Activated CD4-positive, alpha-beta T cell treated with anti-CD3 and anti-CD28 coated beads, Interleukin-2, amount 10 ng/mL, durations not matched to agents 7 days and 5 days (primary cell): ENCODE measurements around the gene CELSR3. TPM values are rescaled to one million over a fixed set of nuclear protein-coding genes. Genes with fewer than 3 reads are reported as not detected.

Experiments used
- CTCF ChIA-PET: fragments of 350-600 bp; sonication (Branson Sonifier 250); formaldehyde crosslinking; loops from one replicate; lab custom pipeline; 2021; ENCODE audit warnings: antibody characterized with exemption; lab: Charles Lee
- POLR2A ChIA-PET: fragments of 350-600 bp; sonication (Branson Sonifier 250); formaldehyde crosslinking; loops from one replicate; lab custom pipeline; 2021; ENCODE audit warnings: antibody characterized with exemption; lab: Charles Lee
- DNase-seq: peaks from one replicate; pipeline ENCODE4 v3.0.0-alpha.2; 2020
- H3K27ac Mint-ChIP-seq: one replicate; pipeline ENCODE4 v1.8.0; 2021; ENCODE audit warnings: mild to moderate bottlenecking, moderate library complexity, mixed read lengths
- H3K27me3 Mint-ChIP-seq: one replicate; pipeline ENCODE4 v1.8.0; 2021; ENCODE audit warnings: mixed read lengths
- H3K36me3 Mint-ChIP-seq: one replicate; pipeline ENCODE4 v1.8.0; 2021; ENCODE audit warnings: low read depth, mixed read lengths
- H3K4me1 Mint-ChIP-seq: one replicate; pipeline ENCODE4 v1.8.0; 2021; ENCODE audit warnings: mixed read lengths
- H3K4me3 Mint-ChIP-seq: one replicate; pipeline ENCODE4 v1.8.0; 2021; ENCODE audit warnings: mild to moderate bottlenecking, moderate library complexity, mixed read lengths
- H3K9me3 Mint-ChIP-seq: one replicate; pipeline ENCODE4 v1.8.0; 2021; ENCODE audit warnings: mixed read lengths
- total RNA-seq, 2 experiments: library from RNA; stranded (reverse); gene quantifications; one replicate each; pipeline ENCODE4 v1.2.3, GENCODE V29; 2021

The CELSR3 gene
- total RNA-seq, 2 experiments from 2014 or later, result 7.9 to 8.6 TPM

DNA sequence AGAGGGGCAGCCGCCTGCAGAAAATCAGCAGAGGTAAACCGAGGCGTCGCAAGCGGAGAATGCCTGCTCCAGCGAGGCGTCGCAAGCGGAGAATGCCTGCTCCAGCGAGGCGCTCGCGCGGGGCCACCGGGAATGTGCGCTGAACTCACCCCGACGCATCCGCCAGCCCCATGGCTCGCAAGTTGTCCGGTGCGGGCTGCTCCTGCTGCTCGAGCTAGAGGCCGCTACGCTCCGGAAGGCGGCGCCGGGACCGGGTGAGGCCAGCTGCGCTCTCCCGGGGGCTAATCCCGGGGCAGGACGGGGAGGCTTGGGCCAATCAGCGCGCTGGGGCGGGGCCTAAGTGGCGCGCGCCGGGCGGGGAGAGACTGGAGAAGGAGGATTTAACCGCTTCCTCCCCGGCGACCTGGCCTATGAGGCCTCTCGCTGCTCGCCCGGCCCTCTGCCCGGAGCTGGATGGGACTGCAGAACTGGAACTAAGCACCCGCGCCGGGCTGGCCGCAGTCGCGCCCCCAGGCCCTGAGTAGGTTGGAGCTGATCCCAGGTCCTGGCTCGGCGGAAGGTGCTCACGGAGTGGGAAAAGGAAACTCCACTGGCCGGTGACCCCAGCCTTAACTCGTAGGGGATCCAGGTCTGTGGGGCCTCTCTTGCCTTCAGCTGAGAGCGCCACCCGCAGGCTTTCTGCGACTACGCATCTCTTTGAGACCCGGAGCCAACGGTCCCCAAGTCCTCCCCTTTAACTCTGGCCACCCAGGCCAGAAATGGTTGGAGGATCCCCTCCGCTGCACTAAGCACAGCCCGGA is 27.3 kb downstream of the CELSR3 start, which contains the start of gene SLC26A6:
Gene SLC26A6, minus strand, starts transcription at position 240 of the 800 bp plus-strand sequence. Its CDS starts 68 bp downstream, at position 172.
- peak; percentile 96 for DNase-seq
- ChIA-PET CTCF (interaction anchor here (0.5 to 5.2 kb wide), 29 partner anchors 11 to 643 kb away, joined by 3 to 40 read pairs (median 4); partner anchors contain the start of genes CAMP, CELSR3, IP6K2 and NCKIPSD), POLR2A (interaction anchor here (0.6 to 1.0 kb wide), 2 partner anchors 162 to 1938 kb away, joined by 4 to 6 read pairs; no protein-coding TSS in a partner anchor)
- no peaks in the 10 kb centered on the region for H3K9me3 Mint-ChIP-seq
- H3K4me3 Mint-ChIP-seq, result peak within 1 kb of the TSS; percentile 88
- H3K4me1 Mint-ChIP-seq, result peaks cover 20% of the 10 kb centered on the region
- no peaks in the 10 kb centered on the region for H3K27me3 Mint-ChIP-seq
- peak within 1 kb of the TSS; percentile 90 for H3K27ac Mint-ChIP-seq
- peaks cover 2% of the 10 kb centered on the region for H3K36me3 Mint-ChIP-seq

DNA sequence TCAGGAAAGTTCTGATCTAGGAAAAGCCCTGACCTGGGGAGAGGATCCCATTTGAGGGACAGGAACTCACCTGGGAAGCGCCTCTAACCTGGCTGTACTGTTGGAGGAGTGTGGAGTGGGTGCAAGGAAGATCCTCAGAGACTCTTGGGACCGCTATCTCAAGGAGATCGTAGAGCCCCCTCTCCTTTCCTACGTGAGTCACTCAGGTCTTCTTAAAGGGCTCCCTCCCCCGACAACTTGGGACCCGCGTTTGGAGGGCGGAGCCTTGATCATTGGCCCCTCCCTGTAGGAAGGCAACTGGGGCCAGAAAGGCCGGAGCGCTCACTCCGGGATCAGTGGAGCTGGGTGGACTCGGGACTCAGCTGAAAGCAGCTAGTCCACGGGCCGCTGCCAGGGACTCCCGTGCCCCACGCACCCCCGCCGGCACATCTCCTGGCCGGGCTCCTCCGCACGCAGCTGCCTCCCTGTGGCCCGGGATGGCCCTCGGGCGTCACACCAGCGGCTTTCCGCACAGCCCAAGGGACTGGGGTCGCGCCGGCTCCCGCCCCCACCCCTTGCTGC is 27.9 kb downstream of the CELSR3 start:
- peaks cover 20% of the 10 kb centered on the region for H3K4me1 Mint-ChIP-seq
- ChIA-PET POLR2A (interaction anchor here (0.6 kb wide), 1 partner anchor 1938 kb away, joined by 4 read pairs; no protein-coding TSS in a partner anchor), CTCF (interaction anchor here (0.5 to 5.2 kb wide), 27 partner anchors 10 to 644 kb away, joined by 3 to 40 read pairs (median 5); partner anchors contain the start of genes CELSR3, IP6K2, NCKIPSD and NDUFAF3)
- peaks cover 2% of the 10 kb centered on the region for H3K36me3 Mint-ChIP-seq
- H3K27me3 Mint-ChIP-seq, result no peaks in the 10 kb centered on the region
- H3K27ac Mint-ChIP-seq, result no peak overlapping the region
- peak; percentile 51 for DNase-seq
- H3K4me3 Mint-ChIP-seq, result peak overlapping the region; percentile 88
- no peaks in the 10 kb centered on the region for H3K9me3 Mint-ChIP-seq

DNA sequence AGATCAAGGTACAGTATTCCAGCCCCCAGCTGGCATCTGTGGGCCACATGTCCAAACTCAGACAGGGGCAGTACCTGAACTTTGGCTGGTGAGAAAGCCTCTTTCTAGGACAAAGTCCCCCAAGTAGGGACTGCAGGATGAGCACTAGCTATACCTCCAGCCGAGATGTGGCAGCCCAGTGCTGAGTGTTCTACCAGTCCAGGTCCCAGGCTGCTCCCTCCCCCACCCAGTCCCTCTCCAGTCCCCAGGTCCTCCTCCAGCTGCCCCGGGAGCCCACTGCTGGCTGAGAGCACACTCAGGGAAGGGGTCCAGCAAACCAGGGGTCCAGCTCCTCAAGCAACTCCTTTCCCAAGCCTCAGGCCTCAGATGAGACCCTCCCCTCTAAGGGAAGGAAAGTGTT is 28.9 kb downstream of the CELSR3 start:
- DNase-seq, result no peak
- no peaks in the 10 kb centered on the region for H3K27me3 Mint-ChIP-seq
- peaks cover 2% of the 10 kb centered on the region for H3K36me3 Mint-ChIP-seq
- POLR2A ChIA-PET, result no interaction called here
- CTCF ChIA-PET, result interaction anchor here (1.0 to 5.2 kb wide), 9 partner anchors 10 to 354 kb away, joined by 3 to 40 read pairs (median 6); partner anchors contain the start of genes CELSR3, IP6K2, PFKFB4 and TMEM89
- no peaks in the 10 kb centered on the region for H3K9me3 Mint-ChIP-seq
- H3K4me3 Mint-ChIP-seq, result peak overlapping the region; percentile 88
- peaks cover 20% of the 10 kb centered on the region for H3K4me1 Mint-ChIP-seq
- H3K27ac Mint-ChIP-seq, result no peak overlapping the region

DNA sequence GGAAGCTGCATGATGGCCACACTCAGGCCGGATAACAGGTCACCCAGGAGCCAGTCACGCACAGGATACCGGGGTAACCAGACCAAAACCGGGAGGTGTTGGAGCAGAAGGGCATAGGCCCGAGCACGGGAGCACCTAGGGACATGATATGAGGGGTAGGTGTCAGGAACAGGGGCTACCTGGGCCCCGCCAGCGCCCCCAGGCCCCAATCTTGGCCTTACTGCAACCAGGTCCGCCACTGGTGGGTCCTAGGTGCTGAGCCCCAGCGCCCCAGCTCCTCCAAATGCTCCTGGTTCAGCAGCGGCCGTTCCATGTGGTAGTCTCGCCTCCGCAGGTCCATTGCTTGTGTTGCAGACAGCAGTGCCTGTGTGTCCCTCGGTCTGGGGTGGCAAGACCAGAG is 29.4 kb downstream of the CELSR3 start:
- Mint-ChIP-seq H3K27me3 (no peaks in the 10 kb centered on the region), H3K4me3 (peak overlapping the region; percentile 88), H3K36me3 (peaks cover 2% of the 10 kb centered on the region), H3K27ac (no peak overlapping the region), H3K4me1 (peaks cover 20% of the 10 kb centered on the region), H3K9me3 (no peaks in the 10 kb centered on the region)
- ChIA-PET POLR2A (no interaction called here), CTCF (interaction anchor here (0.6 to 5.2 kb wide), 8 partner anchors 9 to 309 kb away, joined by 3 to 40 read pairs (median 5); partner anchors contain the start of genes PFKFB4, TMEM89 and UQCRC1)
- DNase-seq, result no peak

DNA sequence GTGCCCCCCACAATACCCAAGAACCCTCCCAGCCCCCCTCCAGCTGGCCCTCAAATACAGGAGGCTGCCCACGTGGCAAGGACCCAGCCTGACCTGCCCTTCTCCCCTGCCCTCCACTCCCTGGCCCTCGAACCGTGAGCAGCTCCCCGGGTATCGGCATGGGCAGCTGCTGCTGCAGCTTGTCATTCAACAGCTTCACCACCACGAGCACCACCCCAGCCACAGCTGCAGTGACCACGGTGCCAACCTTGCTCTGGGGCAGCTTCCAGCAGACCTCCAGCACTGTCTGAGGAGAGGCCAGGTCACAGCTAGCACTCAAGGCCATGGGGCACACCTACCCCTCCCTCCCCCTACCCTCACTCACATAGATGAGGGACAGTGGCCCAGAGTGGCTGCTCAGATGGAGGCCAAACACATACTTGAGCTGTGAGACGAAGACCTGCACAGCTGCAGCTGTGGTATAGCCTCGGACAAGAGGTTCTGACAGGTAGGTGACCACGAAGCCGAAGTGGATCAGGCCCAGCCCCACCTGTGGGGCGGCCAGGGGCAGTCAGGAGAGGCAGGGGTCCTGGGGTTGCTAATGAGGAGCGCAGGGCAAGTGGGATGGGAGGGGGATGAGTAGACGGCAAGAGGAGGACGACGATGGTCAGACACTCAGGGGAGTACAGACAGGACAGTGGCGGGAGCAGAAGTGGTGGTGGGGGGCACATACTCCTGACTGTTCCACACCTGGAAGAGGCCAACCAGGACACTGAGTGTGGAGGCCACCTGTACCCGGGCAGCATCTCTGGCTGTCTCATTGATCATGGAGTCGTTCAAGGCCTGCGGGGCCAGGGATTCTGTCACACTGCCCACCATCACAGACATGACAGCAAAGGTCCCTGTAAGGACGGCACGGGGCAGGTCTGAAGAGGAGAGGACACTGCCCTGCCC is 30.9 kb downstream of the CELSR3 start:
- Mint-ChIP-seq H3K27ac (no peak overlapping the region), H3K4me1 (peaks cover 17% of the 10 kb centered on the region), H3K4me3 (no peak overlapping the region)

DNA sequence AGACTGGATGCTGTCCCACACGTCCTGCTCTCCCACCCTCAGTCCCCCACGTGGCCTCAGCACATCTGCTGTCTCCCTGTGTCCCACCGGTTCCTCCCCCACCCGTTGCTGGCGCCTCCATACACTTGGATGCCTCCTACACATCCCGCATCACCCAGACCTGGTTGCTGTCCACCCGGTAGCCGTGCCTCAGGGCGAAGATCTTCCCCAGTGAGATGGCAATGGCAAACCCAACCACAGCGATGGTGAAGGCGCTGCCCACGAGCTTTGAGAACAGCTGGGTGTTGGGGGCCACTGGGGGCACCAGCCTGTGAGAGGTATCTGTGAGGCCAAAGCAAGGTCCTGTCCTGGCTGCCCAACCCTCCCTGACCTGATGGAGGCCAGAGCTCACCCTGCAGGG is 31.9 kb downstream of the CELSR3 start:
- H3K9me3 Mint-ChIP-seq, result no peaks in the 10 kb centered on the region
- H3K27ac Mint-ChIP-seq, result no peak overlapping the region
- H3K4me3 Mint-ChIP-seq, result no peak overlapping the region
- ChIA-PET POLR2A (no interaction called here), CTCF (interaction anchor here (1.4 kb wide), 1 partner anchor 19 kb away, joined by 3 read pairs; no protein-coding TSS in a partner anchor)
- no peaks in the 10 kb centered on the region for H3K27me3 Mint-ChIP-seq
- DNase-seq, result no peak
- H3K4me1 Mint-ChIP-seq, result peaks cover 12% of the 10 kb centered on the region
- H3K36me3 Mint-ChIP-seq, result peaks cover 15% of the 10 kb centered on the region

More for the DNA sequence above, 30.9 kb downstream of the CELSR3 start:
- Mint-ChIP-seq H3K27me3 (no peaks in the 10 kb centered on the region), H3K9me3 (no peaks in the 10 kb centered on the region), H3K36me3 (peaks cover 8% of the 10 kb centered on the region)
- DNase-seq, result no peak
- ChIA-PET POLR2A (no interaction called here), CTCF (interaction anchor here (1.4 to 4.2 kb wide), 2 partner anchors 18 to 74 kb away, joined by 3 to 26 read pairs; partner anchors contain the start of gene PFKFB4)

DNA sequence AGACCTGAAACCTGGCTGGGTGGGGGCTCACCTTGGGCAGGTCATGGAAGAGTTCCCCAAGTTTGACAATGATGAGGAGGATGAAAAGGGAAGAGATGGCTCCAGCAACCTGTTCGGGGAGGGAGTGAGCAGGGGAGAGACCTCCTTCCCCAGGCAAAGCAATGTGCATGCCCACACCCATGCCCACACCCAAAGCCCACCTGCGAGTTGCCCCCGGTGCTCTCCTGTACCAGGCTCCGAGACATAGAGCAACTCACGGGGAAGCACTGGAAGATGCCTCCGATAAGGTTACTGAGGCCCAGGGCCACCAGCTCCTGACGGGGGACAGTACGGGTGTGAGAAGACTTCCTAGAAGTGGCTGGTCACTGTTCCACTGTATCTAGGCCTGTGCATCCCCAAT is 32.3 kb downstream of the CELSR3 start:
- peaks cover 9% of the 10 kb centered on the region for H3K4me1 Mint-ChIP-seq
- H3K36me3 Mint-ChIP-seq, result peaks cover 15% of the 10 kb centered on the region
- H3K9me3 Mint-ChIP-seq, result no peaks in the 10 kb centered on the region
- H3K27ac Mint-ChIP-seq, result peak overlapping the region; percentile 52
- H3K4me3 Mint-ChIP-seq, result no peak overlapping the region
- CTCF ChIA-PET, result interaction anchor here (0.6 kb wide), 1 partner anchor 1411 kb away, joined by 4 read pairs; no protein-coding TSS in a partner anchor
- POLR2A ChIA-PET, result no interaction called here
- H3K27me3 Mint-ChIP-seq, result no peaks in the 10 kb centered on the region
- no peak for DNase-seq

DNA sequence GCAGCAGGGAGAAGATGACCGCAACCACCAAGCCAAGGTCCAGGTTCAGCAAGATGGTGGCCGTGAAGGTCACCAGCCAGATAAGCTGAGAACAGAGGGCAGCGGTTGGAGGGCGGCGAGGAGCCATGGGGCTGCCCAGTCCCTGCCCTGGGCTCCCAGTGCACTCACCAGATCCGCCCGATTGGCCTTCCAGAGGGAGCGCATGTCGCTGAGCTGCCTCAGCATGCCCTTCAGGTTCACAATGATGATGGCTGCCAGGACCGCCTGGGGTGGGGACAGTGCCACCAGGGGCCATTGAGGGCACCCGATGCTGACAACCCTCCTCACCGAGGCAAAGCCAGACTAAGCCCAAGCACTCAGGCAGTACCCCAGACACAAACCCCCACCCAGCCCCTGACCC is 32.8 kb downstream of the CELSR3 start:
- no peak for DNase-seq
- POLR2A ChIA-PET, result no interaction called here
- H3K9me3 Mint-ChIP-seq, result no peaks in the 10 kb centered on the region
- H3K27me3 Mint-ChIP-seq, result no peaks in the 10 kb centered on the region
- no peak overlapping the region for H3K27ac Mint-ChIP-seq
- peaks cover 15% of the 10 kb centered on the region for H3K36me3 Mint-ChIP-seq
- peaks cover 13% of the 10 kb centered on the region for H3K4me1 Mint-ChIP-seq
- CTCF ChIA-PET, result interaction anchor here (0.6 kb wide), 1 partner anchor 1411 kb away, joined by 4 read pairs; no protein-coding TSS in a partner anchor
- no peak overlapping the region for H3K4me3 Mint-ChIP-seq

DNA sequence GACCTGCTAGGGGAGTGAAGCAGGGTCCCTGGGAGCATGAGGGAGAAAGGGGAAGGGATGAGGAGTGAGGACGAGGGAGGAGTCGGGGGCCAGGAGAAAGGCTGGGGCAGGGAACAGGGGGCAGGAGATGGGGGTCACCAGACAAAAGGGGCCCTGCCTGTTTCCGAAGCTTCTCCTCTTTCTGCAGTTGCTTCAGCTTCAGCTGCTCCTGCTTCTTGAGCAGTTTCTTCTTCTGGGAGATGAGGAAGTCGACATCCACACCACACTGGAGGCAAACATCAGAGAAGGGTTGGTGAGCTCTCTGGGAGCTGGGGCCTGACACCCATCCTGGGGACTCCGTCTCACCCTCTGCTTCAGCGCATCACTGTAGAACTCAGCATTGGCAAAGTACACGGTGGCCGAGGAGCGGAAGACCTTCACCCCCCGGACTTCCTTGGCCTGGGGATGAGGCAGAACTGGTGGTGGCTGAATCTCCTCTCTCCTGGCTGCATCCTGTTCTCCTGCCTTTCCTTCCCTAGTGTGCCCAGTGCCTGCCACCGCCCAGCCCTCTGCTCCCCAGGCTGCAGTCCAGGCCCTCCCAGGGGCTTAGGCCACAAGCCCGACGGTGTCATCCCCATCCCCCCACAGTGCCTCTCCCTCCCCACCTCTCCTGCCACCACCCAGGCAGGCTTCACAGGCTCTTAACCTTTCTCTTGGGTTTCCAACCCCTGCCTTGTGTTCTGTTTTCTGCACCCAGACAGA is 34.2 kb downstream of the CELSR3 start:
- DNase-seq, result no peak
- Mint-ChIP-seq H3K4me1 (peaks cover 15% of the 10 kb centered on the region), H3K36me3 (peaks cover 15% of the 10 kb centered on the region), H3K27me3 (no peaks in the 10 kb centered on the region), H3K27ac (no peak overlapping the region), H3K9me3 (no peaks in the 10 kb centered on the region), H3K4me3 (no peak overlapping the region)
- ChIA-PET CTCF (interaction anchor here (1.1 kb wide), 1 partner anchor 19 kb away, joined by 4 read pairs; the partner anchor contains the start of gene UQCRC1), POLR2A (no interaction called here)

DNA sequence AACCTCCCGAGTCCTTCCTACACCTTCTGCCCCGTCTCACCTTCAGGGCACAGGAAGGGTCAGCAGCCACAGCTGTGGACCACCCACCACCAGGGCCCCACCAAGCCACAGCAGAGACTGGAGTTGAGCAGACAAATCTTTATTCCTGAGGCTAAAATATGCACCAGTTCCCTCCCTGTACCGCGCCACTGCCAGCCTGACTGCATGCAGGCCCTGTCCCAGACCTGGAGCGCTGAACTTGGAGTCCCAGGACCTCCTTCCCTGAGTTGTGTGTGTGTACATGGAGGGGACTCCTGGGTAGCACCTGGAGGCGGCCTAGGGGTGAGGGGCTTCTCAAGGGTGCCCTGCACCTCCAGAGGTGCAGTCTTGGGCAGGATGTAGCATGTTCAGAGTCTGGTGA is 37.1 kb downstream of the CELSR3 start:
- H3K27me3 Mint-ChIP-seq, result no peaks in the 10 kb centered on the region
- H3K4me3 Mint-ChIP-seq, result no peak overlapping the region
- POLR2A ChIA-PET, result no interaction called here
- CTCF ChIA-PET, result interaction anchor here (0.5 to 5.5 kb wide), 2 partner anchors 10 to 16 kb away, joined by 3 to 40 read pairs; partner anchors contain the start of genes SLC26A6 and UQCRC1
- H3K27ac Mint-ChIP-seq, result peak overlapping the region; percentile 9
- DNase-seq, result no peak
- peaks cover 16% of the 10 kb centered on the region for H3K36me3 Mint-ChIP-seq
- peaks cover 15% of the 10 kb centered on the region for H3K4me1 Mint-ChIP-seq
- no peaks in the 10 kb centered on the region for H3K9me3 Mint-ChIP-seq

DNA sequence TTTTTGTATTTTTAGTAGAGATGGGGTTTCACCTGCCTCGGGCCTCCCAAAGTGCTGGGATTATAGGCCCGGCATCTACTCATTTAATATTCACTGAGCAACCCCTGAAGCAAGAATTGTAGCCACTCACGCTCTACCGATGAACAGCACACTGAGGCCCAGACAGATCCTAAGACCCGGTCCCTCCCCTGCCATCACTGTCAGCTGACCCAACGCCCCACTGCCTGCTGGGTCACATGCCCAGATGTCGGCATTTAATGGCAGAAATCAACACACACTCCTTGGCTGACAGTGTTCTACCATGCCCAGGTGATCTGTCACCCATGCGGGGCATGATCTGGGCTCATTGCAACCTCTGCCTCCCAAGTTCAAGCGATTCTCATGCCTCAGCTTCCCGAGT is 37.9 kb downstream of the CELSR3 start:
- DNase-seq, result no peak
- no peak overlapping the region for H3K4me3 Mint-ChIP-seq
- ChIA-PET POLR2A (interaction anchor here (0.8 kb wide), 1 partner anchor 15 kb away, joined by 3 read pairs; the partner anchor contains the start of gene UQCRC1), CTCF (interaction anchor here (1.0 to 5.5 kb wide), 3 partner anchors 10 to 33 kb away, joined by 3 to 40 read pairs (median 3); partner anchors contain the start of genes SLC26A6 and UQCRC1)
- H3K9me3 Mint-ChIP-seq, result no peaks in the 10 kb centered on the region
- H3K27ac Mint-ChIP-seq, result no peak overlapping the region
- H3K36me3 Mint-ChIP-seq, result peaks cover 16% of the 10 kb centered on the region
- H3K4me1 Mint-ChIP-seq, result peaks cover 15% of the 10 kb centered on the region
- no peaks in the 10 kb centered on the region for H3K27me3 Mint-ChIP-seq
